Neuron (in vitro differentiated cells): ENCODE data around the gene TMEM92.
"Not testable (repeated sequence)": the region's sequence is repeated elsewhere in the genome, so short reads cannot be mapped to it uniquely, and the experiment has no call there.

Experiments
- H2AFZ ChIP-seq: one replicate; pipeline ENCODE4 v1.6.1; 2013; ENCODE audit warnings: low read depth, mild to moderate bottlenecking, inconsistent platforms, low read length, moderate library complexity
- H3K27me3 ChIP-seq: one replicate; pipeline ENCODE4 v1.6.1; 2013; ENCODE audit warnings: low read length; ENCODE audit not compliant: insufficient read depth
- H3K36me3 ChIP-seq: one replicate; pipeline ENCODE4 v1.6.1; 2013; ENCODE audit warnings: low read length; ENCODE audit not compliant: insufficient read depth
- H3K4me1 ChIP-seq: one replicate; pipeline ENCODE4 v1.6.1; 2013; ENCODE audit warnings: low read length; ENCODE audit not compliant: insufficient read depth
- H3K4me3 ChIP-seq: 2 replicates; pipeline ENCODE4 v1.5.1; 2013; ENCODE audit warnings: mild to moderate bottlenecking, low read length, moderate library complexity
- H3K9me3 ChIP-seq: one replicate; pipeline ENCODE4 v1.6.1; 2013; ENCODE audit warnings: low read length

Gene TMEM92

DNA sequence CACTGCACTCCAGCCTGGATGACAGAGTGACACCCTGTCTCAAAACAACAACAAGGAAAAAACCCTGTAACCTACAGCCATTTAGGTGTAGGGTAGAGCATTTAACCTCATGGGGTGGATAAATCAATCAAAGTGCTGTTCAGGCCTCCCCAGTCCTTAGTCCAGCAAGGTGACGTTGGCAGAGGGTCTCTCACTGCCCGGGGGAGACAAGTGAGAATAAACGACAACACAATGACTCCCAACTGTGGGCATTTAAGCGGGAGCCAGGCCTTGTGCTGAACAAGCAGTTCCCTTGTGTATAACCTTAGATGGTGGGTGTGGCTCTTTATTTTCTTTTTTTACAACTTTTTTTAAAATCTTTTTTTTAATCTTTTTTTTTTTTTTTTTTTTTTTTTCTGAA, 29.3 kb downstream of the TMEM92 start:
- Histone ChIP-seq H2AFZ (no peak overlapping the region), H3K27me3 (peaks cover 9% of the 10 kb centered on the region), H3K4me1 (no peaks in the 10 kb centered on the region), H3K9me3 (no peaks in the 10 kb centered on the region), H3K36me3 (no peaks in the 10 kb centered on the region), H3K4me3 (no peak overlapping the region)

DNA sequence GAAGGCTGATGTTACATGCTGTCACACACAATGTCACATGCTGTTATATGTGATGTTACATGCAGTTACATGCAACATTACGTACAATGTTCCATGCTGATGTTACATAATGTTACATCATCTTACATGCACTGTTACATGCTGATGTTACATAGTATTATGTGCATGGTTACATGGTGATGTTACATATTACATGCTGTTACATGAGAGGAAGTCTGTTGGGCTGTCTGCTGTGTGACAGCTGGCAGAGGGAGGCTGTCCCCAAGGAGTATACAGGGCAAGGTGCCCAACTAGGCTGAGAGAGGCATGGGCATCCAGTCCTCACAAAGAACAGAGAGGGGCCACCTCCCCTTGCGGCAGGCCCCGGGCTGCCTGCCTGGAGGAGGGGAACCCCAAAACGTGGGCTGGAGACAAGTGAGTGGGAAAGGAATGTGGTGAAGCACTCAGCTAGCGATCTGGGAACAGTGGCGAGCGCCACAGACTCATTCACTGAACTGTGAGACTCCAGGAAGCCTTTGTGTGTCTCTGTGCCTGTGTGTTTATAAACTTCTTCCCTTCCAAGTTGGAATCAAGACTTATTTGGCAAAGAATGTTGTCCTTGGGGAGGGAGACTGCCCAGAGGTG, 30.6 kb downstream of the TMEM92 start:
- no peaks in the 10 kb centered on the region for H3K36me3 ChIP-seq
- H3K4me3 ChIP-seq = no peak overlapping the region
- H3K9me3 ChIP-seq = no peaks in the 10 kb centered on the region
- H2AFZ ChIP-seq = no peak overlapping the region
- no peaks in the 10 kb centered on the region for H3K4me1 ChIP-seq
- H3K27me3 ChIP-seq = peaks cover 7% of the 10 kb centered on the region

DNA sequence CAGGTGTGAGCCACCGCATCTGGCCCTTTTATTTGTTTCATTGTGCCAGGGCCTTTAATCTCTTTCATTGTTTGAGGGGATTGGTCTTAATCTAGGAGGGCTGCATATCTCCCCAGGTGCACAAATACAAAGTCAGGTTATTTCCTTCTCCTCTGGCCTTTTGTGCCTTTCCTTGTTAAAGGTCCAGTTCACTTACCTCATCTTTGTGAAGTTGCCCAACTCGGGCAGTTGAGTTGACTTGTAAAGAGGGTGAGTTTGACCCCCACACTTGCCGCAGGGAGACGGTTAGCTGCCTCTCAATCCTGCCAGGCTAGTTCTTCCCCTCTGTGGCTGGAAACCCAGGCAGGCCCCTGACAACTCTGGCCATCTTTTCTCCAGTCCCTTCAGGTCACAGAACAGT, 33.4 kb downstream of the TMEM92 start:
- no peak overlapping the region for H2AFZ ChIP-seq
- no peak overlapping the region for H3K4me3 ChIP-seq
- no peaks in the 10 kb centered on the region for H3K36me3 ChIP-seq
- peaks cover 3% of the 10 kb centered on the region for H3K27me3 ChIP-seq
- H3K9me3 ChIP-seq = no peaks in the 10 kb centered on the region
- no peaks in the 10 kb centered on the region for H3K4me1 ChIP-seq

DNA sequence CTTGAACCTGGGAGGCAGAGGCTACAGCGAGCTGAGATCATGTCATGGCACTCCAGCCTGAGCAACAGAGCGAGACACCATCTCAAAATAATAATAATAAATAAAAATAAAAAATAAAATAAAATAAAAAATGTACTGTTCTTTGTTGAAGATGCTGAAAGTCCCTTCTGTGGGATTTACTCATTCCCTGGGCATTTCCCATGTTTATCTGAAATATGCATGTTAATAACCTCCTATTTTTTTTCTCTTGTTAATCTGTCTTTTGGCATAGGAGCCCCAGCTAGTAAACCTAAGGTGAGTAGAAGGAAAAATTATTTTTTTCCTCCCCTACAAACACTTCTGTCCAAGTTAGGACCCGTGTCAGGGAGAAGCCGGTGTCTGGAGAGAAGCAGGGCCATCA, 34.4 kb downstream of the TMEM92 start:
- H2AFZ ChIP-seq = no peak overlapping the region
- no peaks in the 10 kb centered on the region for H3K9me3 ChIP-seq
- no peaks in the 10 kb centered on the region for H3K36me3 ChIP-seq
- H3K4me1 ChIP-seq = no peaks in the 10 kb centered on the region
- no peak overlapping the region for H3K4me3 ChIP-seq
- peaks cover 3% of the 10 kb centered on the region for H3K27me3 ChIP-seq

DNA sequence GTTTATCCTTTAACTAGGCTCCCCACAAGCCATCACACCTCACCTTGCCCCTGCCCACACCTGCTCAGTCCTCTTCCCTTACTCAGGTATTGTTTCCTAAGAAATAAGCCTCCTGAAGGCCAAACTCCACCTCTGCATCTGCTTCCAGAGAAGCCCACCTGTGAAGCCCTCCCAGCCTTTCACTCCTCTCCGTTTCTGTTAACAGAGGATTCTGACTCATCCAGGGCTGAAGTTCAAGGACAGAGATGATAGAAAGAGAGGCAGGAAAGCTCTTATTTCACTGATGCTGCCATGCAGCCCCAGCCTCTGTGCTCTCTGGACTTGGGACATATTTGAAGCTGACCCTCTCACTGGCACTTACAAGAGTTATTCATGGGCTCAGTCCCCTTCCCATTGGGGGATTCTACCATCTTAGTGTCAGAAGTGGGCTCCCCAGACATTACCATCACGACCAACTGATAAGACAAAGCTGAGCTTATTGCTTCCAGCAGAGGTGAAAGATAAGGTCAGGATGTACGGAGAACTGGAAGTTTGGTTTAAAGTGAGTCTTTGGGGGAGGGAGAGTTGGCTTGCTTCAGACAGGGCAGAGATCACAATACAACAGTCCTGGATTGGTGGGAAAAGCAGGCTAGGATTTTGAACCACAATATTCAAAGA, 36.3 kb downstream of the TMEM92 start:
- Histone ChIP-seq H3K9me3 (no peaks in the 10 kb centered on the region), H3K4me1 (no peaks in the 10 kb centered on the region)

DNA sequence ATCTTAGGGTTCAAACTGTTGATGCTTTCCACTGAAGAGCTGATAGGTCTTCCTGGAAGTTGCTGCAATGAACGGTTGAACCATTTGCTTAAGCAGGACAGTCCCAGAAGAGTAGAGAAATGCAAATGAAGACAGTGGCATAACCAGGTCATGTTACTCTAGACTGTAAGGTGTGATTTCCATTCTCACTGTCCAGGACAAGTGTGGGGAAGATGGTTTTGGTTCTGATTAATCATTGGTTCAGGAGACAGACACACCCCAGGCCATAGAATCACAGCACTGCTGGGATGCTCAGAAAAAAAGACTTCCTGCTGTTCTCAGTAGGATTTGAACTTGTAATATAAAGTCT, 36.8 kb downstream of the TMEM92 start:
- Histone ChIP-seq H3K9me3 (no peaks in the 10 kb centered on the region), H3K4me3 (no peak overlapping the region), H3K36me3 (no peaks in the 10 kb centered on the region)

More for the DNA sequence above, 36.3 kb downstream of the TMEM92 start:
- Histone ChIP-seq H3K4me3 (no peak overlapping the region), H2AFZ (no peak overlapping the region), H3K27me3 (no peaks in the 10 kb centered on the region), H3K36me3 (no peaks in the 10 kb centered on the region)

DNA sequence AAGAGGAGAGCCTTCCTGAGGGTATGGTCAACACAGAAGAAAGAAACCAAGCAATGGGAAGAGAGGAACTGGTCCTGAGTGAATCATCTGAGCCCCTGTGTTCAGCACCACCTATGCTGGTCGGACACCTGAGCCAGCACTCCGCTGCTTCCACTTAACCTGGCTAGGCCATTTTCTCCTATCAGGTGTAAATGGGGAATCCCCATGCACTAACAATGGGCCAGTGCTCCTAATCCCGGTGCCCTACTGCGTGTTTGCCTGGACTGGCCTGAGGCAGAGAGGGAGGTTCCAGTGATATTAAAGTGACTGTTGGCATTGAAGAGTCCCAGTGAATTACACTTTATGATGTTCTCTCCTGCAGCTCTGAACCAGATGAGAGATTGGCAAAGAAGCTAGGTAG, 37.2 kb downstream of the TMEM92 start:
- H2AFZ ChIP-seq = no peak overlapping the region
- H3K27me3 ChIP-seq = no peaks in the 10 kb centered on the region
- H3K9me3 ChIP-seq = no peaks in the 10 kb centered on the region
- H3K4me3 ChIP-seq = no peak overlapping the region
- no peaks in the 10 kb centered on the region for H3K36me3 ChIP-seq
- no peaks in the 10 kb centered on the region for H3K4me1 ChIP-seq

More for the DNA sequence above, 36.8 kb downstream of the TMEM92 start:
- Histone ChIP-seq H3K4me1 (no peaks in the 10 kb centered on the region), H3K27me3 (no peaks in the 10 kb centered on the region), H2AFZ (no peak overlapping the region)

DNA sequence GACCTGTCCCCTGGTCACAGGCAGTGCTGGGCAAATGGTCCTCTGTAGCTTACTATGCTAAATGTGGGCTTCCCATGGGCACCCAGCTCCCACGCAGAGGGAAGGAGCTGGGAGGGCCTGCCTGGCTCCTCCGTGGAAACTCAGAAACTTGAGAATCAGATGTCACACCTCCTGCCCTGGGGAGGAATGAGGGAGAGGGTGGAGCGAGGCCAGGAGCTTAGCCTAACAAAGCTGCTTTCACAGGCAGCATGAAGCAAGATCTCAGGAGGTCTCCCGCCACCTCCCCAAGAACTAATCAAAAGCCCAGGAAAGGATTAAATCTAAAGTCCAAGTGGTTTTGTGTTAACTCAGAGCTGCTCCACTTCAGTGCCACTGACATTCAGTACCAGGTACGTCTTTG, 38.0 kb downstream of the TMEM92 start:
- Histone ChIP-seq H3K36me3 (no peaks in the 10 kb centered on the region), H3K27me3 (no peaks in the 10 kb centered on the region), H3K4me1 (no peaks in the 10 kb centered on the region), H3K9me3 (no peaks in the 10 kb centered on the region), H3K4me3 (no peak overlapping the region), H2AFZ (no peak overlapping the region)

DNA sequence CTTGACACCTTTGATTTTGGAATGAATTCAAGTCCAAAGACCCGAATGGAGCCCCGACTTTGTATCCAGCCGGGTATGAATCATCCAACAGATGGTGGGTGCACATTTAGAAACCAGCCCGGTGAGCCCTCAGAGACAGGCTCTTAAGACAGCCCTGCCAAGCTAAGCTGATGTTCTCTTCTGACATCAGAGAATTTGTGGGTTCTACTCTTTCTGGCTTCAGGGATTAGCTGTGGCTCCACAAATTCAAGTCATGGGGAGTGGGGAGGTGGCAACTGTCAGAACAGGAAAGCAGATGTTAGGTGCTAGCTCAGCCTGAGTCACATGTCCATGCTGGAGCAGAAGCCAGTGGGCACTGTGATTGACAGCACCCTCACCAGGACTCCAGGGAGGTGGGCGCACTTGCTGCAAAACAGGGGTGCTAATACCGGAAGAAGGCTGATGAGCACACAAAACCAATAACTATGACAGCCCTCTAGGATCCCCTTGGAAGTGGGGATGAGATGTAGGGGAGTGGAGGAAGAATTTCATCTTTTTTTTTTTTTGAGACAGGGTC, 40.3 kb downstream of the TMEM92 start:
- Histone ChIP-seq H3K27me3 (peaks cover 4% of the 10 kb centered on the region), H3K9me3 (no peaks in the 10 kb centered on the region), H2AFZ (no peak overlapping the region), H3K36me3 (no peaks in the 10 kb centered on the region), H3K4me1 (no peaks in the 10 kb centered on the region), H3K4me3 (no peak overlapping the region)

DNA sequence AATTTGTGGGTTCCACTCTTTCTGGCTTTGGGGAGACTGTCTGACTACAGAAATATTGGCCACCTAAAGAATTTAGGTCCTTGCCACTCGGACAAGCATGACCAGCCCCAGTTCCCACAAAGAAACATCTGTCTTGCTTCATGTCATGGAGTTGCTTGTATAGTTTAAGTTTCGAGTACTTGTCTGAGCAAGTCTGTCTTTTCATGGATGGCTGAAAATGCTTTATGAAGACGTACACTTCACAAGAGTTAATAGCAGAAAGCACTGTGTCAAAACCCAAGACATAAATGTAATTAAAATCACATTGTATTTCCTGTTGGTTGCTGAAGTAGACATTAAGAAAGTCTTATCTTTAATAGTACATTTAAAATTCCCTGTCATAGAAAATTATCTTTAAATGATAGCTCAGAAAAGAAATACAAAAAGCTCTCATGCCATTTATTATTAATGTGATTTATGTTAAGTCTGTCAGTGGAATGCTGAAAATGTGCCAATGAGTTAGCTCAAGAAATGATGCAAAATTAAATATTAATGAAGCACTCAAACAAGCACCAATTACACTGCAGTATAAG, 41.8 kb downstream of the TMEM92 start:
- Histone ChIP-seq H3K4me3 (no peak overlapping the region), H3K4me1 (no peaks in the 10 kb centered on the region), H3K27me3 (peaks cover 4% of the 10 kb centered on the region), H3K36me3 (no peaks in the 10 kb centered on the region), H2AFZ (no peak overlapping the region), H3K9me3 (no peaks in the 10 kb centered on the region)

DNA sequence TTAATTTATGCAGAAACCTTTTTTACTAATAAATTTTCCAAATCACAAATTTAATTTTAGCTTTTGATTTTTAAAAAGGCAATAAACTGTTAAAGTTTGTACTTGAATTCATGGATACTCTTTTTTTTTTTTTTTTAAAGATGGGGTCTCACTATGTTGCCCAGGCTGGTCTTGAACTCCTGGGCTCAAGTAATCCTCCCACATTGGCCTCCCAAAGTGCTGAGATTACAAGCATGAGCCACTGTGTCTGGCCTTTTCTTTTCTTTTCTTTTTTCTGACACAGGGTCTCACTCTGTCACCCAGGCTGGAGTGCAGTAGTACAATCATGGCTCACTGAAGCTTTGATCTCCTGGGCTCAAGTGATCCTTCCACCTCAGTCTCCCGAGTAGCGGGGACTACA, 42.4 kb downstream of the TMEM92 start:
- not testable (repeated sequence) for H3K27me3 ChIP-seq, H3K9me3 ChIP-seq, H3K36me3 ChIP-seq, H2AFZ ChIP-seq, H3K4me1 ChIP-seq, H3K4me3 ChIP-seq

DNA sequence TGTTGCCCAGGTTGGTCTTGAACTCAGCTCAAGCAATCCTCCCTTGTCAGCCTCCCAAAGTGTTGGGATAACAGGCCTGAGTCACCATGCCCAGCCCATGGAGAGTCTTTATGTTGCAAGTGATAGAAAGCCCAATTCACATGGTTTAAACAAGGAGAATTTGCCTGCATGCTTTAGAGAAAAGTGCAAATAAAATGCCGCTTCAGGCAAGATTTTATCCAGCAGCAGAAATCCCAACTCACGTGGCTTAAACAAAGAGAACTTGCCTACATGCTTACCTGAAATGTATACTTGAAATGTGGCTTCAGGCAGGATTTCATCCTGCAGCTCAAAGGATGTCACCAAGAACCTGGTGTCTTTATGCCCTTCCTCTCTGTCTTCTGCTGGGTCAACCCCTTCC, 42.9 kb downstream of the TMEM92 start:
- Histone ChIP-seq H3K9me3 (no peaks in the 10 kb centered on the region), H2AFZ (no peak overlapping the region), H3K36me3 (no peaks in the 10 kb centered on the region), H3K27me3 (peaks cover 4% of the 10 kb centered on the region), H3K4me3 (no peak overlapping the region), H3K4me1 (no peaks in the 10 kb centered on the region)

DNA sequence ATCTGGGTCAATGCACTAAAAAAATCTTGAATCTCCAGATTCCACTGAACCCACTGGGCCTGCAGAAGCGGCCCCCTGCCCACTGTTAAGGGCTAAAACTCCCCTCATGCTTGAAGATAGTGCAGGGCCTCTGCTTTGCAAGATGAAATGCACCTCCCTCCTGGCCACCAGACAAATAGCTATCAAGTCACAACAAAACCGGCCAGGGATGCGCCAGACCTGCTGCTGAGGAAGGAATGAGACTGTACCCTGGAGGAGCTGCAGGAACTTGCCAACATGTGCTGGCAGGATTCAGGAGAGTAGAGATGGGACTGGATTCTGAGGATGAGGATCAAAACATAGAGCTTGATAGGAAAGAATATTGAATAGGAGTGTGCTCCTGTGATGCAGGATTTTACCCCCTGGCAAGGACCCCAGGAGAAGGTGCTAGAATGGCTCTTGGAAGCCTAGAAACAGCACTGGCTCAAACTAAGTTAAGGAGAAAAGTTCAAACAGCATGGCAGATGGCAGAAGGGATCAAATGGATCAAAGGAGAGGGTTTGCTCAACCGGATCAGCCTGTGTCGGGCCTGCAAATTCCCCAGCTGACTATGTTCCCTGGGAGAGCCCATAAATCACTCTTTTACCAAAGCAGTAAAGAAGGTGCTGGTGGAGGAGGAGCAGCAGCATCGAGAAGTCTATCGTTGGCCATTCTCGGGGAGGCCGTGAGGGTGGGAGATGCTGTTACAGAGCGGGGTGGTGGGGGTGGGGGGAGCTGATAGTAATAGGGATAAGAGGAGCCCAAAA, 44.4 kb downstream of the TMEM92 start:
- no peaks in the 10 kb centered on the region for H3K4me1 ChIP-seq
- peaks cover 7% of the 10 kb centered on the region for H3K27me3 ChIP-seq
- H2AFZ ChIP-seq = no peak overlapping the region
- H3K4me3 ChIP-seq = no peak overlapping the region
- no peaks in the 10 kb centered on the region for H3K36me3 ChIP-seq
- H3K9me3 ChIP-seq = no peaks in the 10 kb centered on the region
